Esophagus mucosa (tissue), 1 donor: ENCODE measurements around the gene ETFA. TPM values are rescaled to one million over a fixed set of nuclear protein-coding genes. Genes with fewer than 3 reads are reported as not detected.

ENCODE experiments used
- ATAC-seq: fragments of 200-7000 bp; cut with Tn5 transposase; one replicate; pipeline ENCODE4 v1.9.1; 2020
- total RNA-seq: library from RNA; stranded (reverse); gene quantifications from one replicate; pipeline ENCODE4 v1.2.4, GENCODE V29; 2023
- donor health status: DM: yes; HTN: yes; CAD: no.

The ETFA gene
- total RNA-seq, 1 donor from 2014 or later: 79.8 TPM

DNA sequence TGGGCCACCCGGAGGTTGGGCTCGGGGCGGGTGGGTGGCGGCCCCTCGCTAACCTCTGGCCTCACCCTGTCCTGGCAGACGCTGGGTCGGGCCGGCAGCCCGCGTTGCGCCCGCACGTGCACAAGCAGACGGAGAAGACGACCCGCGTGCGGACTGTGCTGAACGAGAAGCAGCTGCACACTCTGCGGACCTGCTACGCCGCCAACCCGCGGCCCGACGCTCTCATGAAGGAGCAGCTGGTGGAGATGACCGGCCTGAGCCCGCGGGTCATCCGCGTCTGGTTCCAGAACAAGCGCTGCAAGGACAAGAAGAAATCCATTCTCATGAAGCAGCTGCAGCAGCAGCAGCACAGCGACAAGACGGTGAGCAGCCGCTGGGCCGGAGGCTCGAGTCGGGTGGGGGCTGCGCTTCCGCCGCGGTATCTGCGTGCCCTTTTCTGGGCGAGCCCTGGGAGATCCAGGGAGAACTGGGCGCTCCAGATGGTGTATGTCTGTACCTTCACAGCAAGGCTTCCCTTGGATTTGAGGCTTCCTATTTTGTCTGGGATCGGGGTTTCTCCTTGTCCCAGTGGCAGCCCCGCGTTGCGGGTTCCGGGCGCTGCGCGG, 29.0 kb upstream of the ETFA start:
- peak; percentile 10 for ATAC-seq

DNA sequence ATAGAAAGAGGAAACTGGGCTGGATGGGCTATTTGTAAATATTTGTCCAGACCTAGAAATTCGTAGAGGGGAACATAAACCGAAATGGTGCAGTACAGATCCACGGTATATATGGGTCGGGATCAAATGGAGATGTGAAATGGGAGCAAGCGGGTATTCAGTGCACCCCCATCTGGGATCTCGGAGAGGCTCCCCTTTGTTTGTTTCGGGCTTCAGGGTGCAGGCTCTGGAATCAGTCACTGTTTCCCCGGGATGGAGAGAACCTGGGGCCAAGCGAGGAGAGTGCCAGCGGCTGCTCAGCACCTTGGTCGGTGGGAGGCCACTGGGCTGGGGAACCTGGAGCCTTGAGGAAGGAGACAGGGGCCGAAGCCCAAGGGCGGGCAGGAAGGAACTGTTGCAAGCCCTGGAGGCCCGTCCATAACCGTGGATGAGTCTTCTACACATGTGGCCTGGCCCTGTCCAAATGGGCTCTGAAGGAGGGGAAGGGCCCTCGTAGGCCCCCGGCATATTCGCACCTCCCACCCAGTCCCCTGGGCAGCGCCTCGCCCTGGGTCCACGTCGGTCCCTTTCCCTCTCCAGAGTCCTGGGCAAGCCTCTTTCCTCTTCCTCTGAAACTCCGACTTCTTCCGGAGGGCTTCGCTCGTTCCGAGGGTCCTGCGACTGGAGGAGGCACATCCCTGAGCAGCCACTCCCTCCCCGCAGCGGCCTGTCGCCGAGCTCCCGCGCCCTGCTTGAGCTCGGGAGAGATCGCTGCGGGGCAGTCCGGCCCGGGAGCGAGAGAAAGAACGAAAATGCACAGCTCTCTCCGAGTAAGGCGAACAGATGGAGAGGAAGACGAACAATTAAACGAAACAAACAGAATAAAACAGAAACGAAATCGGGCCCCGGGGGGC, 28.3 kb upstream of the ETFA start:
- ATAC-seq: no peak

DNA sequence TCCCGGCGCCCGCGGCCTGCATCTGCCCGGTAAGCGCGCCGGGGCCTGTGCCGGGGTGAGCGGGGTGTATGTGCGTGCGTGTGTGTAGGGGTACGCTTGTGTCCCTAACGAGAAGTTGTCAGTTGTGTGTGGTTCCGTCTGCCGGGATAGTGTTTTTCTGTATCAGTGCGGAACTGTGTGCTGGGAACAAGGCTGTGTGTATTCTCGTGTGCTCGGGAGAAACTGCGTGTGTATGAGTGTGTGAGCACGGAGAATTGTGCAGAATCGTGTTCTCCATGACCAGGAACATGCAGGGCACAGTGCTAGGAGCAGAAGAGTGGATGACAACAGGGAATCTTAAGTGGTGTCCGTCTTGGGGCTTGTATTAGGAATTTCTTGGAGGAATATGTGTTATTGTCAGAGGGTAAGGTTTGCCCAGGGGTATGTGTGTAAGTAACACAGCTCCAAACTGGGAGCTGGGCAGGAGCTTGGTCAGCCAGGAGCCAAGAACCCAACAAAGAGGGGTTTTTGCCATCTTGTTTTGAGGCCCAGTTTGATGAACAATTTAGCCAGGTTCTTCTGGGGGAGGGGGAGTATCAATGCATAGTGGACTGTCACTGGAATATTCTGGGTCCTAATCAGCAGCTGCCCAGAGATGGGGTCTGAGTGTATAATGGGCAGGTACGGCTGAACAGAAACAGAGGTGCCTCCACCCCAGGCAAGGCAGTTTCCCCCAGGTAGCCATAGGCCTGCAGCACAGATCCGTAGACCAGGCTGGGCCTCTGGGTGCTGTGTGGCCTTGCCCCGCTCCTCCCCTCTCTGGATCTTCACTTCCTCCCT, 27.4 kb upstream of the ETFA start:
- no peak for ATAC-seq

DNA sequence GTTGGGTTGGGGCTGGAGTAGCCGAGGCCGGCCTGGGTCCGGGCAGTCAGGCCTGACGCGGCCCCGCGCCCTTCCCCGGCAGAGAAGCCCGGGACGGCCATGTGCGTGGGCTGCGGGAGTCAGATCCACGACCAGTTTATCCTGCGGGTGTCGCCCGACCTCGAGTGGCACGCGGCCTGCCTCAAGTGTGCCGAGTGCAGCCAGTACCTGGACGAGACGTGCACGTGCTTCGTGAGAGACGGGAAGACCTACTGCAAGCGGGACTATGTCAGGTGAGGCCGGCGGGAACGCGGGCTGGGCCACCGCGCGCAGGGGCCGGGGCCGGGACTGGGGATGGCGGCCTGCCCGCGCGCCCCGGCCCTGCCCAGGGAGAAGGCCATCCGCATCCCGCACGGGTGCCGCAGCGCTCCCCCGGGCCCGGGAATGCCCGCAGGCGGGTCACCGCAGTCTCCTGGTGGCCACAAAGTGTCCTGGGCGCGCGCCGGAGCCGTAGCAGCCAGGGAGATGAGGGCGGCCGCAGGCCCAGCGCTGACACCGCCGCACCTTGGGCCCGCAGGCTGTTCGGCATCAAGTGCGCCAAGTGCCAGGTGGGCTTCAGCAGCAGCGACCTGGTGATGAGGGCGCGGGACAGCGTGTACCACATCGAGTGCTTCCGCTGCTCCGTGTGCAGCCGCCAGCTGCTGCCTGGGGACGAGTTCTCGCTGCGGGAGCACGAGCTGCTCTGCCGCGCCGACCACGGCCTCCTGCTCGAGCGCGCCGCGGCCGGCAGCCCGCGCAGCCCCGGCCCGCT, 26.6 kb upstream of the ETFA start:
- no peak for ATAC-seq

DNA sequence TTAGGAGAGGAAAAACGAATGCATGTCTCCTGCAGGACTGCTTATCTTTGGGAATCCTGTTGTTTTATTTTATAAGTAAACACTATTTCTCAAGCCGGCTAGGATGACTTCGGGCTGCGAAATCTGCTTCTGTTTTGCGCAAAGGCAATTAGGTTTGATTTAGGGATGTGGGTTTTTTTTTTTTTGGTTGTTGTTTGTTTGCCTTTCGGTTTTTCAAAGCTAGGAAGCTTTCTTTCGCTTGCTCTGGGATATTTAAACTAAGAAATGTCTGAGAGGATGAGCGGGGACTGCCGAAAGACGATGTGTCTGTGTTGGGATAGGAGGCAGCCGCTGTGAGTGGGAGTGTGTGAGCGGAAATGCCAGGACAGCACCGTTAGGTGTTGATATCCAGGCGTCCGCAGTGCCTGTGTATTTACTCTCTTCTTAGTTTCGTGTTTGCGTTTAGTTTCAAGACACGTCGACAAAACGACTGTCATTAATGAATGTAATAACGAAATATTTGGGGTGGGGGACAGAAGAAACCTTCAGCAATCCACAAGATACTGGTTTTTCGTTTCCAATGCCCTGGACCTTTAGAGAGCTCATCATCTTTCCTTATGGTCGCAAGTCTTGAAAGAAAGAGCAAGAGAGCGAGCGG, 25.9 kb upstream of the ETFA start:
- ATAC-seq: no peak

DNA sequence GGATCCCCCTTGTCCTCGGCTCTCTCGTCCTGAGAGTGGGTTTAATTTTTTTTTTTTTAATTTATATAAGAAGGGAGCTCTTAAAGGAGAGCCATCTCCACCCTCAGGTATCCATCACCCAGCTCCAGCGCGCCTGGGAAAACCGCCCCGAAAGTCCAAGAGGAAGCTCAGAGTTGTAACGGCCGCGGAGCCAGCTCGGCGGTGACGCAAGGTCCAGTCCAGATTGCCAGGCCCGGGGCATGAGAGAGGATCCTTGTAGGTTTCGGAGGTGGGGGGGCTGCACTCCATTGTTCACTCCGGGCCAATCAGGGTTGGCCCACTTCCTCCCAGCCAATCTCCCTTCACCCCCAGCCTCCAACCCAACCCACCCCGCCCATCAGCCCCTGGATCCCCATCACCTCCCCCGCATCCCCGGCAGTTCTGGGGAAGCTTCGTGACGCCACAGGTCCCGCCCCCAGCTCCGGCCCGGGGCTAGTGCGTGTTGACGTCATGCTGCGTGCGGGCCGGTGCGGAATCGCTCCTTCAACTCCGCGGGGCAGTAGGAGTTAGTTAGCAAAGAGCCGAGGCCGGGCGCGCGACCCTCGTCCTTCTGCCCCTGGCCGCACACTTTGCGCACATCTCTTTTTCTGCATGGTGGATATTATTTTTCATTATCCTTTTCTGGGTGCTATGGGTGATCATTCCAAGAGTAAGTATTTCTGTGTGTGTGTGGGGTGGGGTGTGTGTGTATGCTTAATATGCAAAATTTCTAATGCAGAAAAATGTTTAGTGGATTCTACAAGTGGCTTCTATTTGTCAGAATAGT, 25.2 kb upstream of the ETFA start, which contains the start of gene ISL2:
ISL2 (plus strand) TSS at position 520 of the 805 bp plus-strand sequence; CDS start at position 631, 111 bp downstream.
- ATAC-seq: no peak

DNA sequence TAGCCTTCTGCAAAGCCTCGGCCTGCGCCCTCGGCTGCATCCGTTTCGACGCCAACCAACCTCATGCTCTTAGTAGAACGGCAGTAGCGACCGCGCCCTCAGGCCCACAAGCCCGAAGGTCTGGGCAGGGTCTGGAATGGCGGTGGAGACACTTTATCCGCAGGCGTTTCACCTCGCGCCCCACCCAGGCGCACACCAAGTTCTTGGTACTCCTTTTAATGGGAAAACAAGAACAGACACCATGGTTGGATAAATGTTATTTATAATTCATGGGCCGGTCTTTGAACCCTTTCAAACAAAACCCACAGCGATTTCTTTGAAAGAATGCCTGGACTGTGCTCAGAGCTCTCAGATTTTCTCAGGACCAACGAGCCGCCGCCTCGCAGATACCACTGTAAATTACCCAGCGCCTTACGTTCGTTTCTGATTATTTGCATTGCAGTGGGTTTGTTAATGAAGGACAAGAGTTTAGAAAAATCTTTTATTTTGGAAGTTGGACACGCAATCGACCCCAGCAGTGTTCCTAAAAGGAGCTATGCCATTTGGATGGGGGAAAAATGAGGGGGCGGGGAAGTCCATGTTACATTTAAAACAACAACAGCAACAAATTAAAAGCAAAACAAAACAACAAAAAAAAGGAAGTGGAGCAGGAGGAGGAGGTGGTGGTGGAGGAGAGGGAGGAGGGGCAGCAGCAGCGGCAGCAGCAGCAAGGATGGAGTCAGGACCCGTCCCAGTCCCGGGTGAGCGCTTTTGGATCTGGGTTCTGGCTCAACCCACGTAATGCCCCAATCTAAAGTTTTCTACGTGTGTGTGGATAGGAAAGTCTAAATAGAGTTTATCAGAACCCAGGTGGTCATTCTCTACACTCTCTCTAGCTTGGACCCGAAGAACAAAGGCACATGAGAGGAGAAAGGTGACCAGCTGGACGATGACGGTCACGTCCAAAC, 24.3 kb upstream of the ETFA start:
- no peak for ATAC-seq

DNA sequence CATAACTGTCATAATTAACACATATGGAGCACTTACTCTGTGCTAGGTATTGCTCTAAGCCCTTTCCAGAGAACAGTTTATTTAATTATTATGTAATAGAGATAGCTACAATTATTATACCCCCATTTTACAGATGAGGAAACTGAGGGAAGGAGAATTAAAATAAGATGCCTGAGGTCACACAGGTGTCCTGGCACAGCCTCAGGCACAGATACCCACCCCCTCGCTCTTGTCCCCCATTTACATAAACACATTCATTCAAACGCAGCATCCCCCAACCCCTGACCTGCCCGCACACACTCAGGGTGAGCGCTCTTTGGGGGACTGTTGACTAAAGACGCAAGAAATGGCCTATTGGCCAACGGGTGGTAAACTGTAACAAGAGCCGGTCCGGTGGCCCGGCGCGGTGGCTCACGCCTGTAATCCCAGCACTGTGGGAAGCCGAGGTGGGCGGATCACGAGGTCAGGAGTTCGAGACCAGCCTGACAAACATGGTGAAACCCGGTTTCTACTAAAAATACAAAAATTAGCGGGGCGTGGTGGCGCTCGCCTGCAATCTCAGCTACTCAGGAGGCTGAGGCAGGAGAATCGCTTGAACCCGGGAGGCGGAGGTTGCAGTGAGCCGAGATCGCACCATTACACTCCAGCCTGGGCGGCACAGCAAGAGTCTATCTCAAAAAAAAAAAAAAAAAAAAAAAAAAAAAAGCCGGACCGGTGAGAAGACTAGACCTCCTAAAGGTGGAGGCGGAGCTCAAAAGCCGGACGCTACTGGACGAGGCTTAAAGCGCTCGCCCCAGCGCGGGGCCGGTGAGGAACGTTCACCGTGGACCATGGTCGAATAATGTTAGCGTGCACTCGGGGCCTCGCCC, 23.4 kb upstream of the ETFA start:
- no peak for ATAC-seq

DNA sequence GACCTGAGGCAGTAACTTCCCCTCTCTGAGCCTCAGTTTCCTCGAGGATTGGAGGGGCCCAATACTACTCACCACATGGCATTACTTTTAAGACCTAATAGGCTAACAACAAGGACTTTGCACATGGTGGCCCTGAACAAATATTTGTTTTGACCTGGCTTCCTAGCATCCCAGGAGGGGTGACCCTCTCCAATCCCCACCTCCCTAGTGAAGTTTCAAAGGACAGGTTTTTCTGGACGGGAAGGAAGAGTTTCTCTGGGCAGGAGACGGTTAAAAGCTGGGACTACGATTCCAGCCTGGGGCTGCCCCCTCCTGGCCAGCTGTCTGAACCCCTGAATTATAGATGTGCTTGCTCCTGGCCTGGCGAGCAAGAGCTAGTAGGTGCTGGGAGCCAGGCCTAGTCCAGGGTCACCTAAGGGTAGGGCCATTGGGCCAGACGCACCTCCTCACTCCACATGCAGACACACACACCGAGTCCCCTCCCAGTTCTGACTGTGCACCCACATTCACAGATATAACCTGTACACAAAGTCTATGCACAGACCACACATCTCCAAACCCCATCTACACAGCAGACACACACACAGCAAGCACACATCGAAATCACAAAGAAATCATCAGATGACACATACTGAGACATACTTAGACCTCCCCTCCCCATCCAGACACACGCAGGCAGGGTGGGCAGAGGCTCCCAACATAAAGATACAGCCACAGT, 22.6 kb upstream of the ETFA start:
- peak; percentile 21 for ATAC-seq

DNA sequence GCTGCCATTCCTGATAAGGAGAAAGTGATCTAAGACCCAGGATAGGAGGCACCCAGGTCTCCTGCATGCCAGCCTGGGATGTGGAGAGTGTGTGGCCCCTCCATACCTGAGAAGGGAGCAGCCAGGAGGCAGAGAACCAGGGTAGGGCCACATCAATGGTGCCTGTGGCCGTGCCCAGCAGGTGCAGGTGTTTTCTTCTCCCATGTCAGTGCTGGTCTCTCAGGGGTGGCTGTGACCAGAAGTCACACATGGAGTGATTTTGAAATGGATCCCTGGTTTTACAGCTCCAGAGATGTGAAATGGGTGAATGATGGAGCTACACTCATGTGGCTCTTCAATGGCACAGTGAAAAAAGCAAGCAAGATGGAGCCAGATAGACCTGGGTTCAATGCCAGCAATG, 22.0 kb upstream of the ETFA start:
- no peak for ATAC-seq

DNA sequence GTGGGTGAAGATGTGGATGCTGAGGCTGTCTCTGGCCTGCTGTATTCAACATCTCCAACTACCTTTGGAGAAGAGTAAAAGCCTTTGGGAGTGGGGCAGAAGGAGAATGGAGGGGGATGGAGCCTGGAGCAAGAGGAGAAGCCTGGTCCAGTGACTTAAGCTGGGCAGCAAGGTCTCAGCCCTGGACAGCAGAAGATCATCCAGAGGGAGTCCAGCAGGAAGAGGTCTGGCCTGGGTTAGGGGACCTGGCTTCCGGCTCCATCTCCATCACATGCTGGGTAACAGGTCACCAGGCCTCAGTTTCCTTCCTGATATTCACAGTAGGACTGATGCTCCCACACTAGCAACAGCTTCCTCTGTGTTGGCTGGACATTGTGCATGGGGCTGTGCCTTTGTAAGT, 21.5 kb upstream of the ETFA start:
- no peak for ATAC-seq

DNA sequence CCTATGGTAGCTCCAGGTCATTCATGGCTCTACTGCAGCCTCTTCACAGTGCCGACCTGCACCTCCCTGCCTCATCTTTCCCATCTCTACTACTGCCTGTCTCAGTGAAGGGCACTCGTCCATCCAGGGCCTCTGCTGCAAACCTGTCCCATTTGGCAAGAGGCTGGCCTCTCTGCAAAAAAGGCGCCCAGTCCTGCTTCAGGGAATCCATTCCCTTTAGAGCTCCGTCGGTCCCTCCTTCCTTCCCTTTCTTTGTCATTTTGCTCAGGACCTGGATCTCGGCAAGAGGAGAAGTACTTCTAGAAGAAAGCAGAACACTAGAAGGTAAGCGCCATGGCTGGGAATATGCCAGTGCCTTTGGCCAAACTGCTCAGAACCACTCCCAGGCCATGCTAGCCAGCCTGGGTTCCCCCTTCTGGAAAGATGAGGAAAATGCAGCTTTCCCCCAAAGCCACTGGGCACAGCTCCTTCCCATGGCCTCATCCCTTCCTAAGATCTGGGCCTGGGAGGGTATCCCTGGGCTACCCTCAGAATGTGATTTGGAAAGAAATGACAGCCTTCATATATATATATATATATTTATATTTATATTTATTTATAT, 18.9 kb upstream of the ETFA start:
- ATAC-seq: peak; percentile 56

DNA sequence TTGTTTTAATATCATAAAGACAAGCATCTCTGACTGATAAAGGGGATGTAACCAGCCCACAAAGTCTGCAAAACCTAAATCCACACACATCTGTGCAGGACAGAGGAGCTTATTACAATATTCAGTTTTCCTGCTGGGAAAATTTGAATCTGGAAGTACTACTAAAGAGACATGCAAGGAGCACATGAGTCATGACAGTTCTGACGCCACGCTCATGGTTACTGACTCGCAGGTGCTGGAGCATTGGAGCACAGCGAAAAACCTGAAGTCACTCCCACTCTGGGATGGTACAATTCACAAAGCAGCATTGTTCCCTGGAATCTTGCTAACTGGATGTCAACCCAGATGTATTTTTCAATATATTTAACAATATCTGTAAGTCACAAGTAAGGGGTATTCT, 17.7 kb upstream of the ETFA start:
- ATAC-seq: no peak

DNA sequence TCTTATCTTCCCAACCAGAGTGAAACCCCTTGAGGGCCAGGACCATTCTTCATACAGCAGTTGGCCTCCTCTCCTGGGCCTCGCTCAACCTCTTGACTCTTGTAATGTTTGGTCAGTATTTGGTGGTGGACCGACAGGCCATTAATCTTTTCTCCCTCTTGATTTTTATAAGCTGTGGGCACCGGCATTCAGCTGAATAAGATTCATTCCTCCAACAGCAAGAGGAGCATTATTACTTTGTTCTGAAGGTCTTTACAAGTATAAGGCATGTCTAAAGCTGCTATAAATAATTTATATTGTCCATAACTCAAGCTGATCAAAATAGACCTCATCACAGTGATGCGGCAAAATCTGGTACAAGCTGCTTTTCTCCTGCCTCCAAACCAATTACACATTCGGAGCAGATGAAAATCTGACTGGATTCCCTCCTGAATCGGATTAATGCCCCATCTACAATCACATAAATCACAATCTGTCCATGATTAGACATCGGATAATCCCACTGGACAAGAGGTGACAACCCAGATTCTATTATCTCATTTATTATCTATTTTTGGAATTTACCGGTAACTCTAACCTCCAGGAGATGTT, 16.9 kb upstream of the ETFA start:
- no peak for ATAC-seq

DNA sequence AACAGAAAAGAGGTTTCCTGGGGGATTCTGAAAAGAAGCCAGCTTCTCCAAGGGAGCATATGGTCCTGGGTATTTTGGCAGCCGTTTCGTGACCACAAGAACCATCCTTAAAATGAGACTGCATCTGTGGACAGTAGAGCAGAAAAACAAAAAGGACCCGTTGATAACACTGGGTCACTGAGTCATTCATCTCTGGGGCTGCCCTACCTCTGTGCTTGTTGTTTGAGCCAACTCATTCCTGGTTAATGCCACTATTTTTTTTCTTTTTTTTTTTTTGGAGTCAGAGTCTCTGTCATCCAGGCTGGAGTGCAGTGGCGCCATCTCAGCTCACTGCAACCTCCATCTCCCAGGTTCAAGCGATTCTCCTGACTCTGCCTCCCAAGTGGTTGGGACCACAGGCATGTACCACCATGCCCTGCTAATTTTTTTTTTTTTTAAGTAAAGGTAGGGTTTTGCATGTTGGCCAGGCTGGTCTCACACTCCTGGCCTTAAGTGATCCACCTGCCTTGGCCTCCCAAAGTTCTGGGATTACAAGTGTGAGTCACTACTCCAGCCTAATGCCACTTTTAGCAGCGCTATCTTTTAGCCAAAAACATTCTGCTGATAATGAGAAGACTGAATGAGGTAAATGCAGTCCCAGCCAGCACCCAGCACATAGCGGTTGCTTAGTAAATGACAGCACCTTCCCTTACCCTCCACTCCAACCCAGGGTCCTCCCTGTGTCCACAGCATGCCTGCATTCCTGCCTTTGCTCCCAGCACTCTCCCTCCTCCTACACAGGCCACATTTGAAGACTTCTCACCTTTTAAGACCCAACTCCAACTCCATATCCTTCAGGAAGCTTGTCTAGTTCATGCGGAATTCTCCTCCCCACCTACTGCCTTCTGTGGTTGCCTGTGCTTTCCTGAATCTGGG, 16.2 kb upstream of the ETFA start:
- no peak for ATAC-seq

DNA sequence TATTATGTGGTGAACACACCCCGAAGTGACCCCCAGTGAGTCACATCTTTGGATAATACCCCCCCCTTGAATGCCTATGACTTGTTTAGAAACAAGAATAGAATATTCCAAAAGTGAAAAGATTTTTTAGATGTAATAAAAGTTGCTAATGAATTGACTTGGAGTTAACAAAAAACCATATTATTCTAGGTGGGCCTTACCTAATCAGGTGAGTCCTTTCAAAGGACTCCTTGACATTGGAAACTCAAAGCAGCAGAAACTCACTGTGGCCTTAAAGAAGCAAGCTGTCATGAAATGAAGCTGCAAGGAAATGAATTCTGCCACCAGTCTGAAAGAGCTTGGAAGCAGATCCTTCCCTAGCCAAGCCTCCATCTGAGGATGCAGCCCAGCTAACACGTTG, 14.4 kb upstream of the ETFA start:
- ATAC-seq: no peak
